ENCODE measurements around the gene FRA10AC1. TPM values are rescaled to one million over a fixed set of nuclear protein-coding genes. Genes with fewer than 3 reads are reported as not detected.

Gene FRA10AC1
- total RNA-seq, 1 experiment from 2014 or later = 6.5 TPM

- BruUV-seq (replicated peaks) = no TSS peak
- Mint-ChIP-seq H3K36me3 (ENCODE audit: insufficient read depth, unreplicated experiment) (no peaks in the 10 kb centered on the region), H3K4me3 (ENCODE audit: low read depth, unreplicated experiment) (no peak overlapping the region), H3K4me1 (ENCODE audit: low read depth, unreplicated experiment) (no peaks in the 10 kb centered on the region), H3K27ac (ENCODE audit: unreplicated experiment) (no peak overlapping the region), H3K9me3 (ENCODE audit: low read depth, unreplicated experiment) (no peaks in the 10 kb centered on the region), H3K27me3 (ENCODE audit: unreplicated experiment) (peaks cover 13% of the 10 kb centered on the region)
- TF ChIP-seq CTCF (IDR thresholded peaks at IDR 0.05; ENCODE audit: unreplicated experiment) = no peak
- CTCF ChIA-PET = no interaction called here
- intact Hi-C loops (cut with micrococcal nuclease; ENCODE audit: unreplicated experiment) = no loop called here
- DNase-seq = no peak
These were observed 79.5 kb downstream of the FRA10AC1 start for GRCh38 chr10:93622942-93623341.

GRCh38 chr10:93620925-93621324, 81.5 kb downstream of the FRA10AC1 start:
- intact Hi-C loops (cut with micrococcal nuclease; ENCODE audit: unreplicated experiment) = no loop called here
- Mint-ChIP-seq H3K36me3 (ENCODE audit: insufficient read depth, unreplicated experiment) (no peaks in the 10 kb centered on the region), H3K4me3 (ENCODE audit: low read depth, unreplicated experiment) (no peak overlapping the region), H3K27ac (ENCODE audit: unreplicated experiment) (no peak overlapping the region), H3K4me1 (ENCODE audit: low read depth, unreplicated experiment) (no peaks in the 10 kb centered on the region), H3K9me3 (ENCODE audit: low read depth, unreplicated experiment) (no peaks in the 10 kb centered on the region), H3K27me3 (ENCODE audit: unreplicated experiment) (peaks cover 13% of the 10 kb centered on the region)
- BruUV-seq (replicated peaks) = no TSS peak
- no peak for TF ChIP-seq CTCF (IDR thresholded peaks at IDR 0.05; ENCODE audit: unreplicated experiment)
- CTCF ChIA-PET = no interaction called here
- DNase-seq = no peak

Other genes starting within 250 kb of the FRA10AC1 start
- gene MYOF, start 220.3 kb downstream of the FRA10AC1 start, total RNA-seq (2022) = 468 and 474 TPM in 2 replicates
- 46.9 and 52.2 TPM in 2 replicates for gene CEP55, start 206.0 kb downstream of the FRA10AC1 start, total RNA-seq (2022)
- gene FFAR4, start 135.9 kb downstream of the FRA10AC1 start, total RNA-seq (2022) = 0.61 and 0.97 TPM in 2 replicates
- 1.5 and 2.6 TPM in 2 replicates for gene RBP4, start 101.4 kb downstream of the FRA10AC1 start, total RNA-seq (2022)
- not detected in 2 replicates for gene PDE6C, start 90.1 kb downstream of the FRA10AC1 start, total RNA-seq (2022)
- not detected in 2 replicates for gene LGI1, start 55.3 kb upstream of the FRA10AC1 start, total RNA-seq (2022)
- 3.6 and 4.6 TPM in 2 replicates for gene SLC35G1, start 191.4 kb upstream of the FRA10AC1 start, total RNA-seq (2022)

All from Calu3 (cell line).